ENCODE data around the gene VDR.

Gene VDR

DNA sequence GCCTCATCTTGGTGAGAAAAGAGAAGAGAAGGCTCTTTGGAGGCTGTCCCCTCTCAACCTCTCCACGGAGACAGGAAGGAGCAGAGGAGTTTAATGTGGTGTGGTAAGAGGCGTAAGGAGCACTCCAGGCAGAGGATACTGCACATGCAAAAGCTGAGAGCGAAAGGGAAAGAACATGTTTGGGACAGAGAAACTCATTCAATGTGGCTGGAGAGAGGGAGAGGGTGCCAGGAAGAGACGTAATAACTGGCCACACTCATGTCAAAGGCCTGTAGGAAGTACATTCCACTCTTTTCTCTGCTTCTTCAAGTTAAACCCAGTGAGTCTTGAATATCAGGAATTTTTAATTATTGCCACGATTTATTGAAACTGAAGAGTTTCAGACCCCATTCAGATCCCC is 12.0 kb downstream of the VDR start:
- DNase-seq (ENCODE audit: low read depth in 2 of 2), result no peak

DNA sequence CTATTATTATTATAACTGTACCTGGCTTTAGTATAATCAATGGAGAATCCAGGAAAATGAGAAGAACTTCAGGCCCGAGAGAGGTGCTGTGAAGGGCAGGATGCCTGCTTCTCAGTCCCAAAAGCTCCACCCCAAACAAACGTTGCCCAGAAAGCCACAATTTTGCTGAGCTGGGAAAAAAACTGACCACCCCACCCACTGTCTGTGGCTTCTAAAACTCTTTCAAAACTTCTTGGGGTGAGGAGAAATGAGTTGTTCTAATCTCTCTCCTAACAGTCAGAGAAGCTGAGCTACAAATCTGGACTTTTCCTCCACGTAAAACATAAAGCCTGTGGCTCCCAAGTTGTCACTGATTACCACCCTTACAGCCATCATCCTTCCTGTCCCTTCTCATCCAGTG is 13.4 kb downstream of the VDR start:
- DNase-seq (ENCODE audit: low read depth in 2 of 2), result no peak

DNA sequence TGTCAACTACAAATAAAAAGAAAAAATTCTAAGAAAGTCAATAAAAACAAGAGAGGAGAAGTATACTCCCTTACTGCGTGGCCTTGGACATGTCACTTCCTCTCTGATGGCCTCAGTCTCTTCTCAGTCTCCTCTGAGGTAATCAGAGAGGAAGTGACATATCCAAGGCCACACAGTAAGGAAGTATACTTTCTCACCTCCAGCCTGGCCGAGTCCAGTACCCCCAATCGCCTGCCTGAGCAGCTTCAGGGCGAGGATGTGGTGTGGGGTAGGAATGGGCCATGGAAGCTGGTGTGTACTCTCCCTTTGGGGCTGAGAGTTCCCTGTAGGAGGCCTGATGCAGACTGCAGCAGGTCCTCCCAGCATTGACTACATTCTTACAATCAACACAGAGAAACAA is 15.8 kb downstream of the VDR start:
- no peak for DNase-seq (ENCODE audit: low read depth in 2 of 2)

DNA sequence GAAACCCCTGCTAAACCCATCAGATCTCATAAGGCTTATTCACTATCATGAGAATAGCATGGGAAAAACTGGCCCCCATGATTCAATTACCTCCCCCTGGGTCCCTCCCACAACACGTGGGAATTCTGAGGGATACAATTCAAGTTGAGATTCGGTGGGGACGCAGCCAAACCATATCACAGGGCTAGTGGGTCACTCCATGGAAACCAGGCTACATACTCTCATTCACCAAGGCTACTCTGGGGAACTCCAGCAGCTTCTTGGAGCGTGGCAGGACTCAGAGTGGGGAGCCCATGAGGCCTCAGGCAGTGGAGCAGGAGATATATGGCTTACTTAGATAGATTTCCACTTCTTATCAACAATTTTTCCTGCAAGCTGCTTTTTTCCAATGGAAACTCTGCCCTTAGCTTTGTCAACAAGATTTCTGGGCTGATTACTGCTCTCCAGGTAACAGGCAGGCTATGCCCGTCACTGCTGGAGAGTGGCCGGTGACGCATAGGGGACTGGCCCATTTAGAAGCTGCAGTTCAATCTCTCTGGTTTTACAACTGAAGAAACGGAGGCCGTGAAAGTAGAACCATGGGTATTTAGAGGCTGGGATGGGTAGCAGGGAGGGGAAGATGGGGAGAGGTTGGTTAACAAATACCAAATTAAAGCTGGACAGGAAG is 16.5 kb downstream of the VDR start:
- no peak for DNase-seq (ENCODE audit: low read depth in 2 of 2)

DNA sequence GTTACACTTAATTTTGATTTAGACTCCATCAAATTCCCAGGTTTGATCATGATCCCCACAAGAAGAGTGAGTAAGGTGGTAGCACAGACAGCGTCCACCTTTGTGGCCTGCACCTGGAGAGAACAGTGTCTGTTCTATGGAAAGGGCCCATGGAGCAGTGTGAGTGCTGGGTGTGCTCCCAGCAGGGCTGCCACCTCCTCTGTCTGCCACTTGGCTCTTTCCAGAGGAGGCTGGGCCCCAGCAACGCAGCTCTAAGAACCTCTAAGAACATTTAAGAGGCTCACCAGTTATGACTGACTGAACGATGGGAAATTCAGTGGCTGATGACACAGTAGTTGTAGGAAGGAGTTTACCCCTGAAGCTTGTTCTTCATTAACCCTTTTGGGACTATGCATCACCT is 17.3 kb downstream of the VDR start:
- DNase-seq (ENCODE audit: low read depth in 2 of 2), result no peak

DNA sequence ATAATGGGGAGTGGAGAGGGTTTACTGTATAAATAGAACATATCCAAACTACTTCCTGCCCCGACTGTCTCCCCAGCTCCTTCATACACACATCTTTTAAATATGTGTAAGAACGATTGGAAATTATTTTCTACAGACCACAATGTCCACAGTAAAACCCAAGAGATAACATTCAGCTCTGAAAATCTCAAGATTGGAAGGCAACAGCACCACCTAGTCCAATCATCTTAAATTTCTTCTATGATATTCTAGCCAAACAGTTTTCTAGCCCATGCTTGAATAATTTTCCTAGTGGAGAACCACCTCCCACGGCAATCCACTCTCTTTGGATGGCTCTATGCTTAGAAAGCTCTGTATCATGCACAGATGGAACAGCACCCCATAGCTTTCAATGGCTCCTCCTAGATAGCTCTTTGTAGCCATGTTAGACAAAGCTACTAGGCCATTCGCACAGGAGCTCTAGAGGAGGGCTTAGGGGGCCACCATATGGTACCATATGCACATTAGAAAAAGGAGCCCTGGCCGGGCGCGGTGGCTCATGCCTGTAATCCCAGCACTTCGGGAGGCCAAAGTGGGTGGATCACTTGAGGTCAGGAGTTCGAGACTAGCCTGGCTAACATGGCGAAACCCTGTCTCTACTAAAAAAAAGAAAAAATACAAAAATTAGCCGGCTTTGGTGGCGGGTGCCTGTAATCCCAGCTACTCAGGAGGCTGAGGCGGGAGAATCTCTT is 18.1 kb downstream of the VDR start:
- DNase-seq (ENCODE audit: low read depth in 2 of 2), result no peak

DNA sequence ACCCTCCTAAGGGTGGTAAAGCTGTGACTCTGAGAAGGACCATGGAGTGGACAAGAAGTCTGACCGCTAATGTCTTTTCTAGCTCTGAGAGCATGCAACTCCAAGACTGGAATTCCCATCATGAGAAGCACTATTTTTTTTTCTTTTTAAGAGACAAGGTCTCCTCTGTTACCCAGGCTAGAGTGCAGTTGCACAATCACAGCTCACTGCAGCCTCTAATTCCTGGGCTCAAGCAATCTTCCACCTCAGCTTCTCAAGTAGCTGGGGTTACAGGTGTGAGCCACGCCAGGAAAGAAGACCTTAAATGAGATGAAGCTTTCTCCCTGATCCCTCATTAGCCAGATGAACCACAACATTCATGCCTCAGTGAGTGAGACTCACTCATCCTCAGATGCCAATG is 19.2 kb downstream of the VDR start:
- DNase-seq (ENCODE audit: low read depth in 2 of 2), result no peak

DNA sequence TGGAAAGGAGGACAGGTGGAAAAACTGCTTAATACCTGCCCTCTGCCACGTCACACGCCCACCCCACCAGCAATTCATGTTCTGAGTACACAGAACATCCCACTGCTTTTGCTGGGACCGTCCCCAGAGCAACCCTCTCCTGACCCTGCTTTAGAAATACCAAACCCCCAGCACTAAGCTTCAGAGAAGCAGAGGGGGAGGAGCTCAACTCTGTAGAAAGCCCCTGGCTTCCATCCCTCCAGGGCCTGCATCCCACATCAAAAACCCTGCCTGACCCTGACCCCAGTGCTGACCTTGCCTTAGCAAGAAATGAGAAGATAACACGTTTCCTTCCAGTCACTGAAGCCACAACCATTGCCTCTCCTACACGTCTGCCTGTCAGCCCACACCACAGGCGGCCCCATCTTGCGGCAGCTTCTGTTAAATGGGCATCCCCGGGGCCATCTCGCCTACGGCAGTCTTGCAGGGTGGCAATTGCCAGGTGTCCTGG is 19.7 kb downstream of the VDR start:
- peak; percentile 38 to 61 for DNase-seq (ENCODE audit: low read depth in 2 of 2)

DNA sequence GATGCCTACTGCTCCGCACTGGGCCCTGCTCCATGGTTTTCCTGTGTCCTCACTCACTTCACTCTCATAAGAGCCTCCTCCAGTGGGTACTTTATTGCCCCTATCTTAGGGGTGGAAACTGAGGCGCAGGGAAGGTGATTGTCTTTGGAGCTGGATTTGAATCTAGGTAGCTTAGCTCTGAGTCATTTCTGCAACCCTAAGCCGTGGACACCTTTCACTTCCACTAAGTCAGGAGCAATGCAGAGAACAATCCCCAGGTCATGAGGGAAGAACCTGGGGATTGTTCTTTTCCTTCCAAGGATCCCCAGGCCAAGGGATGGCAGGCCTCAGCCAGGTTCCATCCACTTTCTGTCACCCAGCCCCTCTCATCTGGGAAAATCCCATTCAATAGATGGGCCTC is 20.3 kb downstream of the VDR start:
- DNase-seq (ENCODE audit: low read depth in 2 of 2), result no peak

DNA sequence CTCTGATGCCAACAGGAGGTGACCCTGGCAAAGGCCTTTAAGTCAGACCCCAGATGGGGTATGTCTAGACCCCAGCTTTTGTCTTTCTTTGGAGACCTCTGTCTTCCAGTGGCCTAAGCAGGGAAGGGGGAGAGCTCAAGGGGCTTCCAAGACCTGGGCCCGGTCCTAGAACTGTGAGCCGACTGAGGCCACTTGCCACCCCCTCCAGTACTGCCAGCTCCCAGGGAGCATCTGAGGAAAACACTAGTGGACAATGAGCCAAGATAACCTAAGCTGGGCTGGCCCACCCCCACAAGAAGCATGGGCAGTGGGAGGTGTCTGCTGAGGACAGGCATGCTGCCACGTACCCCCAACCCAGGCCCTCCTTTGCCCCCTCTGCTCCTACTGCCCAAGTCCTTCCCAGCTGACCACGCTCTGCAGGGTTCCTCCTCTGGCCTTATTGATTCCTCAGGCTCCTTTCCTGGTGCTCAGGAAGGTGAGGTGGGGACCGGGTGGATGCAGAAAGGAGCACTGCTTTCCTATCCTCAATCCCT is 21.1 kb downstream of the VDR start:
- DNase-seq (ENCODE audit: low read depth in 2 of 2), result no peak

DNA sequence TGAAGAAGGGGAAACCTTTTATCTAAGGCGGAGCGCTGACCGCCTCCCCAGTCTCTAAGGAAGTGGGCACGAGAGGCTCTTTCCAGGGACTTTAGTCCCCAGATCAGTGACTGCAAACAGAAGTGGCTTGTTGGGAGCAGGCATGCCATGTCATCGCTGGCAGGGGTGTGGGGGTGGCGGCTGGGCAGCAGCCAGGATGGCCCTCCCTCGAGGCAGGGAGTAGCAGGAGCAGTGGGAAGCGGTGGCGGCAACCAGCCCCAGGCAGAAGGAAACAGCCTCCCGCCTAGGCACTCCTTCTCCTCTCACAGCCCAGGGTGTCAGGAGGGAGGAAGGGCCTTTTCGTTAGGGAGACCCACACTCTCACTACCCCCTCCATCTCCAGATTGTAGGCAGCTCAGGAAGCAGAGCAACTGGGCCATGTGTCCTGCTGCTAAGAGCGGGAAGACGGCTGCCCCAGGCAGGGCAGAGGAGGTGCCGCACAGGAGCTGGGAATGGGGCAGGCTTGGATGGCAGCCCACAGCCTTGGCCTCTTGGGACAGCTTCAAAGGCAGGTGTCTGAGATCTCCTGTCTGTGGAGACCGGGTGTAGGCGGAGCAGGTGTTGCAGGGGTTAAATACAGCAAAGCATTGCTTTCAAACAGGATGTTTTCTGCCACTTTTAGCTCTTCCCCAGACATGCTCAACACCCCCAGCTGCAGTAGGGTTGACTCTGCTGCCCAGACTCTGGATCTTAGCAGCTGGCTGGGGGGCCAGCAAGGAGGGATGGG is 21.8 kb downstream of the VDR start:
- DNase-seq (ENCODE audit: low read depth in 2 of 2), result no peak

DNA sequence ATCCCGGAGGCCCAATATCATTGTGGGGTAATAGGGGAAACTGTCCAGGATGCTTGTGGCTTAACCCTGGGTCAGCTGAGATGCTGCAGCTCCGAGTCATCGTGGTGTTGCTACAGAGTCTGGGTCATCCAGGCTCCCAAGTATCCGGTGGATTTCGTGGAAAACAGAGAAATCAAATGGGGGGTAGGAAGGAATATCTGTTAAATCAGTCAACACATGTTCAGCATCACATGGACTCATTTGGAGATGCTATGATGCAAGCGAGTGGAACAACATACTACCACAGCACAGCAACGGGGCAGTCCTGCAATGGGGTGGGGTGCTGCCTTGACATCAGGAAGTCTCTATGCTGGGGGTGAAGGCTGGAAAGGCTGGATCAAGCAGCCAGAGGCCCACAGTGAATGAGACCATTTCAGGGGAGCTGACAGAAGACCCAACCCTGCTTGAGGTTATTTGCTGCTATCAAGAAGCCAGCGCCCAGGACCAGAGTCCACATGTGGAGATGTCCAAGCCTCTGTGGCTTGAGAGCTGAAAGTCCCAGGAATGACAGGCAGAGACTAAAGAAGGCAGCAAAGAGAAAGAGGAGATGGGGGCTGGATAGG is 22.9 kb downstream of the VDR start:
- DNase-seq (ENCODE audit: low read depth in 2 of 2), result no peak

DNA sequence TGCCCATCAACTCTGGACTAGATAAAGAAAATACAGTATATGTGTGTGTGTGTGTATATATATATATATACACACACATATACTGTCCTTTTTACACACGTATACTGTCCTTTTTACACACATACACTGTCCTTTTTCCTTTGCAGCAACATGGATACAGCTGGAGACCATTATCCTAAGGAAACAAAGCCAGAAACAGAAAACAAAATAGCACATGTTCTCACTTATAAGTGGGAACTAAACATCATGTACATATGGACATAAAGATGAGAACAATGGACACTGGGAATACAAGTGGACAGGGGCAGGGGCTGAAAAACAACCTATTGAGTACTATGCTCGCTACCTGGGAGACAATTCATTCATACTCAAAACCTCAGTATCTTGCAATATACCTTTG is 23.7 kb downstream of the VDR start:
- no peak for DNase-seq (ENCODE audit: low read depth in 2 of 2)

DNA sequence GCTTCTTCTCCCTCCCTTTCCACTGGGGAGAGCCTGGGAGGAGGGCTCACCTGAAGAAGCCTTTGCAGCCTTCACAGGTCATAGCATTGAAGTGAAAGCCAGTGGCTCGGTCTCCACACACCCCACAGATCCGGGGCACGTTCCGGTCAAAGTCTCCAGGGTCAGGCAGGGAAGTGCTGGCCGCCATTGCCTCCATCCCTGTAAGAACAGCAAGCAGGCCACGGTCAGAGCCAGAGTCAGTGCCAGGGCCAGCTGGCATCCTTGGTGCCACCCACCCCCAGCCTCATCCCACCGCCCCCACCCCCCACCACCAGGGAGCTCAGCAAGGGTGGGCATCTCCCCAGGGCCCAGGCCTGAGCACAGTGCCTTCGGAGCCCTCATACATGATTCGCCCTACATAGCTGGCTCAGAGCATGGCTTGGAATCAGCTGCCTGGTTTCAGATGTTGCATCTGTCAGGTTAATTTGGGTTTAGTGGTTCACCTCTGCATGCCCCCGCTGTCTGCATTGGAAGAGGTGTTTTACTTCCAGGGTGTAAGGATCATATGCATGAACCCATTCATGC is 25.8 kb downstream of the VDR start:
- DNase-seq (ENCODE audit: low read depth in 2 of 2), result no peak

DNA sequence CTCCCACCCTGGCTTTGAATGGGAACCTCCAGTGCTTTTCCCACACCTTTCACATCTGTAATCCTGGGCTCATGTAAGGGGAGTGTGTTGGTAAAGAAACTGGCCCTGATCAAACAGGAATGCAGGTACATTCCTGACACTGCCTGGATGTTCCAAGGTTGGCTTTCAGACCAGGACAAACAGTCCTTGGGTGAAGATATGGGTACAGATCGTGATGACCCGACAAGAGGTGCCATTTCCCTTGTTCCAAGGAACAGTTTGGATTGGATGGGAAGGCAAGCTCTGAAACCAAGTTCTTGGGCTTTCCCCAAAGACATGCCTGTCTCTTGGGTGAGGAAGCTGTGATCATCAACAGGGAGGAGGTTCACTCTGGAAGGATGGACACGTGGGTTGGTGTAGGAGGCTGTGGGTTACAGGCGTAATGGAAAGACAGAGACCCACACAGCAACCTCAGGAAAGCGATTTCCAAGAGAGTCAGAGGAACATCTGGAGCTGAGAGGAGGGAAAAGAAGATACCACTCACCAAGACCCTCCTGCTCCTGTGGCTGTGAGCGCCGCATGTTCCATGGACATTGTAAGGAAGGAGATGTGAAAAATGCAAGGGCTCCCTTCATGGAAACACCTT is 26.4 kb downstream of the VDR start:
- no peak for DNase-seq (ENCODE audit: low read depth in 2 of 2)

DNA sequence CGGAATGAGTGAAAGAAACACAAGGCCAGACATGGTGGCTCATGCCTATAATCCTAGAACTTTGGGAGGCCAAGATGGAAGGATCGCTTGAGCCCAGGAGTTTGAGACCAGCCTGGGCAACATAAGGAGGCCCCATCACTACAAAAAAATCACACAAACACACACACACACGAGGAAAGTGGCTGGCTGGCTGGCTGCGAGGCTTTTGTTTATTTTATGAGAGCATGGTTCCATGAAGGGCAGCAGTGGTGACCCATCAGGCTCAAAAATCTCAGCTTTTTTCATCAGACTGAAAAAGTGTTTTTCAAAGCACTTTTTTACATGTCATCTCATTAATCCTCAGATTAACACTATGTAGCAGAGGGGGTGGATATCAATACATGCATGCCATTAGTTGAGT is 27.7 kb downstream of the VDR start:
- DNase-seq (ENCODE audit: low read depth in 2 of 2), result no peak

DNA sequence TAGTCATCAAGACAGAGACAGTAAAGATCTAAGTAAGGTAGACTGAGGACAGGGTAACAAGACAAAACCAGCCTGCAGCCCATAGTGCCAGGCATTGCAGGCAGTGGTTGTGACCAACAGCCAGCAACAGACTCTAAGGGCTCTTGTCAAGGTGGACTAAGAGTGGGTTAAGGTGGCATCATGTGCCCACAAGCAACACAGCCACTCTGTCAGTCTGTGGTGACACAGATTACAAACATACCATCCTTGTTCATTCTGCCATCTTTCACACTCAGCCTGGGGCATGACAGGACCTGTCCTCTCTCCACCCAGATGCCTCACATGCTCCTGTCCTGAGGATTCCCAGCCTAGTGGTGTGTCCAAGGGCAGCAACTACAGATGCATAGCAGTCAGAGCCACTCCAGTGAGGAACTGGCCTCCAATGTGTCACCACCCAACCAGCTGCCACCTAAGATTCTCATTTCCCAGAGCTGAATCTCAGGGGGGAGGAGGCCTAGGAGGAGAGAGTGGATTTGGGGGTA is 28.3 kb downstream of the VDR start:
- no peak for DNase-seq (ENCODE audit: low read depth in 2 of 2)

DNA sequence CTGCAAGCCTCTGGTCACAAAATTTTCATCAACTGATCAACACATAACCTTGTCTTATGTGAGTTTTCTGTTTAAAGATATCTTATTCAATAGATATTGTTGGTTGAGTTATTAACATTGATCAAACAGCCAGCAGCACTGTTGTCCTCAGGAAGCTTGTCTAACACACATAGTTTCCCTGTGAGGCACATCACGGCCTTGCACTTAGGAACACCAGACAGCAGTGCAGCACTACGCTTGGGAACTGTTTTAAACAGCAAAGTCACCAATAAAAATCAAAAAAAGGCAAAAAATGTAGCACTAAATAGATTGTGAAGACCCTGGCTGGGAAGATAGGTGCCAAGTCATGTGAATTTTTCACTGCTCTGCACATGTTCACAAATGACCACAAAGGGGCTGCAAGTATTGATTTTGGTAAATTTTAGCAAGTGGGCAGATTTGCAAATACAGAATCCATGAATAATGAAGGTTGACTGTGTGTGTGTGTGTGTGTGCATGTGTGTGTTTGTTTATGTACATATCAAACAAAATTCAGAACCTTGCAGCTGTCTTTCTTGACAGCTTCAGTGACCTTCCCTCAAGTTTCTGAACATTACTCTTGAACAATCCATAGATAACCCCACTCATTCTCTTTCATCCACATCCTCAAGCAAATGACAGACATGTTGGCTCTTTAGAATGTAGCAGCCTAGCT is 28.9 kb downstream of the VDR start:
- DNase-seq (ENCODE audit: low read depth in 2 of 2), result no peak

DNA sequence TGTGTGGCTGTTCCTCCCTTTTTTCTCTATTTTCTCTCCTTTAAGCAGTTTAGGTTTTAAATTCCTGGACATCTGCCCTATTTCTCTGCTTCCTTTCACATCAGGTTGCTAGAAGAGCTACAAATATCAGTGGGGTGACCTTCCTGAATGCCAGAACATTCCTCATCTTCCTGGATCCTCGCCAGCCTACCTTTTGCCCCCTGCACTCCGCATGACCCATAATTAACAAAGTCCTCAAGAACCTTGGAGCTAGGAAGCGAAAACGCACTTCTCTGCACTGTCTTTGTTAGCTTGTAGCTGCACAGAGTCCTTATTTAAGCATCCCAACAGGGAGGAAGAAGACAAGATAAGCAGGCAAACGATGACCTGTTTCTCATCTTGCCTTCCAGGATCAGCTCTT is 30.5 kb downstream of the VDR start:
- no peak for DNase-seq (ENCODE audit: low read depth in 2 of 2)

DNA sequence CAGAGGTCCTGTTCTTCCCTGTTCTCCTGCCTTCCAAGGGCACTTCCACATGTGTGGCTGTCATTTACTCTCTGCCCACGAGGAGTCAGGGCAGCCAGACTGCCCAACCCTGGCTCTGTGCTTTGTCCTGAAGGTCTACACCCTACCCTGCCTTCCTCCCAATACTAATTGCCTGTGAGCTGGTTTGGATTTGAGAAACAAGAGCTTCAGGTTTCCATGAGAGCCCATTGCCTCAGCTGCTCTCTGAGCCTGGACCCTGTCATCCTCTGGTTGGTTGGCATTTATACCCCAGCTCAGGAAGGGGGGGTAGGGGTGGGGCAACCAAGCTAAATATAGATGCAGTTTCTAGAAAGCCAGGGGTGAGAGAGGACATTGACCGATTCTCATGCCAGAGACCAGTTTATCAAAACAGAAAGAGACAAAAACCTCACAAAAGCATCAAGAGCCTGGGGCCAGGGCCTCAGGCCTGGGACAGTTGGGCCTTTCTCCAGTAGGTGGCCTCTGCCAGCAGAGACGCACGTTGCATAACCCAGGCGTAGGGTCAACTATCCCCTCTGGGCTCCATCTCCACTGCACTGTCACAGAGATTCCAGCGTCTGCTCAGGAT is 34.5 kb downstream of the VDR start:
- DNase-seq (ENCODE audit: low read depth in 2 of 2), result no peak

All from stimulated activated CD4-positive, alpha-beta T cell treated with anti-CD3 and anti-CD28 coated beads, Interleukin-1b, Interleukin-23, amount 100 ng/mL, for 4 hours (primary cell).